Panc1 (cell line): ENCODE results near the gene DIAPH2.

ENCODE experiments used
- POLR2AphosphoS5 ChIP-seq: IDR thresholded peaks from 2 replicates; pipeline ENCODE4 v1.6.1; 2012; ENCODE audit warnings: mild to moderate bottlenecking, low read depth, low read length, moderate library complexity
- SIN3A ChIP-seq: IDR thresholded peaks from 2 replicates; pipeline ENCODE4 v1.6.1; 2012; ENCODE audit warnings: low read depth, mild to moderate bottlenecking, low read length, moderate library complexity, borderline replicate concordance; ENCODE audit not compliant: insufficient read depth
- TF ChIP-seq, protein P1 (sequence below): fragments of 450-650 bp; IDR thresholded peaks from 2 replicates; pipeline ENCODE4 v1.5.1; 2017; ENCODE audit warnings: mild to moderate bottlenecking
- TF ChIP-seq, protein P2 (sequence below), 2 experiments: IDR thresholded peaks; 2 replicates each; pipeline ENCODE4 v1.6.1; 2011 to 2012; ENCODE audit warnings: low read depth in 2 of 2, control low read depth in 1 of 2, low read length in 1 of 2, mild to moderate bottlenecking in 1 of 2, moderate library complexity in 1 of 2; ENCODE audit not compliant: insufficient read depth in 1 of 2

DNA sequence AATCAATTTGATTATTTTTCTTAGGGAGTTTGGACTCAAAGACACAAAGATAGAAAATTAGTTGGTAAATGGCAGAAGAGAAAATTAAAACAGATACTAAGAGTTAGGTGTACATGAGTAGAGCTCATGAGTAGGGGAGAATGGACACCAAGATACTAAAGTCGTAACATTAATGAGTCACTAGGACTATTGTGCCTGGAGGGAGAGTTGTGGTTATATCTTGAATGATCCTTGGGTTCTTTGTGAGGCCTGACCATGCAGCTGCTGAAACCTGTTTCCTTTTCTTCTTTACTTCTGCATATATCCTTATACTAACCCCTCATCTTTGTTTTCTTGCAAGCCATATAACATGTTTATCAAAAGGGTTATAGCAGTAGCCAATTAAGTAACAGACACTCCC lies 731.8 kb downstream of the DIAPH2 start:
- TF ChIP-seq, protein P1, sequence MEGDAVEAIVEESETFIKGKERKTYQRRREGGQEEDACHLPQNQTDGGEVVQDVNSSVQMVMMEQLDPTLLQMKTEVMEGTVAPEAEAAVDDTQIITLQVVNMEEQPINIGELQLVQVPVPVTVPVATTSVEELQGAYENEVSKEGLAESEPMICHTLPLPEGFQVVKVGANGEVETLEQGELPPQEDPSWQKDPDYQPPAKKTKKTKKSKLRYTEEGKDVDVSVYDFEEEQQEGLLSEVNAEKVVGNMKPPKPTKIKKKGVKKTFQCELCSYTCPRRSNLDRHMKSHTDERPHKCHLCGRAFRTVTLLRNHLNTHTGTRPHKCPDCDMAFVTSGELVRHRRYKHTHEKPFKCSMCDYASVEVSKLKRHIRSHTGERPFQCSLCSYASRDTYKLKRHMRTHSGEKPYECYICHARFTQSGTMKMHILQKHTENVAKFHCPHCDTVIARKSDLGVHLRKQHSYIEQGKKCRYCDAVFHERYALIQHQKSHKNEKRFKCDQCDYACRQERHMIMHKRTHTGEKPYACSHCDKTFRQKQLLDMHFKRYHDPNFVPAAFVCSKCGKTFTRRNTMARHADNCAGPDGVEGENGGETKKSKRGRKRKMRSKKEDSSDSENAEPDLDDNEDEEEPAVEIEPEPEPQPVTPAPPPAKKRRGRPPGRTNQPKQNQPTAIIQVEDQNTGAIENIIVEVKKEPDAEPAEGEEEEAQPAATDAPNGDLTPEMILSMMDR: no peak
- TF ChIP-seq, protein P2, sequence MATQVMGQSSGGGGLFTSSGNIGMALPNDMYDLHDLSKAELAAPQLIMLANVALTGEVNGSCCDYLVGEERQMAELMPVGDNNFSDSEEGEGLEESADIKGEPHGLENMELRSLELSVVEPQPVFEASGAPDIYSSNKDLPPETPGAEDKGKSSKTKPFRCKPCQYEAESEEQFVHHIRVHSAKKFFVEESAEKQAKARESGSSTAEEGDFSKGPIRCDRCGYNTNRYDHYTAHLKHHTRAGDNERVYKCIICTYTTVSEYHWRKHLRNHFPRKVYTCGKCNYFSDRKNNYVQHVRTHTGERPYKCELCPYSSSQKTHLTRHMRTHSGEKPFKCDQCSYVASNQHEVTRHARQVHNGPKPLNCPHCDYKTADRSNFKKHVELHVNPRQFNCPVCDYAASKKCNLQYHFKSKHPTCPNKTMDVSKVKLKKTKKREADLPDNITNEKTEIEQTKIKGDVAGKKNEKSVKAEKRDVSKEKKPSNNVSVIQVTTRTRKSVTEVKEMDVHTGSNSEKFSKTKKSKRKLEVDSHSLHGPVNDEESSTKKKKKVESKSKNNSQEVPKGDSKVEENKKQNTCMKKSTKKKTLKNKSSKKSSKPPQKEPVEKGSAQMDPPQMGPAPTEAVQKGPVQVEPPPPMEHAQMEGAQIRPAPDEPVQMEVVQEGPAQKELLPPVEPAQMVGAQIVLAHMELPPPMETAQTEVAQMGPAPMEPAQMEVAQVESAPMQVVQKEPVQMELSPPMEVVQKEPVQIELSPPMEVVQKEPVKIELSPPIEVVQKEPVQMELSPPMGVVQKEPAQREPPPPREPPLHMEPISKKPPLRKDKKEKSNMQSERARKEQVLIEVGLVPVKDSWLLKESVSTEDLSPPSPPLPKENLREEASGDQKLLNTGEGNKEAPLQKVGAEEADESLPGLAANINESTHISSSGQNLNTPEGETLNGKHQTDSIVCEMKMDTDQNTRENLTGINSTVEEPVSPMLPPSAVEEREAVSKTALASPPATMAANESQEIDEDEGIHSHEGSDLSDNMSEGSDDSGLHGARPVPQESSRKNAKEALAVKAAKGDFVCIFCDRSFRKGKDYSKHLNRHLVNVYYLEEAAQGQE (IDR thresholded peaks at IDR 0.05; ENCODE audit: insufficient read depth in 1 of 2, low read depth in 2 of 2, low read length in 1 of 2): no peak
- no peak for TF ChIP-seq POLR2AphosphoS5
- TF ChIP-seq SIN3A: no peak
